SK-N-MC (cell line): Measurements from ENCODE around the gene PFN4.

ENCODE experiments used
- EZH2 ChIP-seq: fragments of 200-600 bp; sonication (generic); IDR thresholded peaks from one replicate; pipeline ENCODE4 v1.6.1; 2017; ENCODE audit warnings: antibody characterized with exemption
- FOXP2 ChIP-seq: optimal IDR thresholded peaks from 2 replicates; pipeline ENCODE3; 2011; ENCODE audit warnings: mild to moderate bottlenecking, moderate library complexity; ENCODE audit not compliant: insufficient read depth; ENCODE audit errors: extremely low read length, control extremely low read depth
- POLR2AphosphoS5 ChIP-seq: IDR thresholded peaks from 2 replicates; pipeline ENCODE4 v1.6.1; 2012; ENCODE audit warnings: mild to moderate bottlenecking, low read depth, low read length, borderline replicate concordance

GRCh38 chr2:24159708-24160107 lies 36.6 kb upstream of the PFN4 start:
- no peak for TF ChIP-seq EZH2
- TF ChIP-seq POLR2AphosphoS5: no peak
- TF ChIP-seq FOXP2: no peak
